Measurements from ENCODE around the gene ABCC1.

Gene ABCC1

GRCh38 chr16:16113076-16113475 is 163.7 kb downstream of the ABCC1 start:
- Histone ChIP-seq H3K27ac (no peak overlapping the region), H3K4me3 (no peak overlapping the region)

- Histone ChIP-seq H3K4me3 (no peak overlapping the region), H3K27ac (no peak overlapping the region)
Observed at GRCh38 chr16:16116841-16117240, 167.4 kb downstream of the ABCC1 start.

GRCh38 chr16:16118337-16118736 is 168.9 kb downstream of the ABCC1 start:
- Histone ChIP-seq H3K27ac (no peak overlapping the region), H3K4me3 (no peak overlapping the region)

- Histone ChIP-seq H3K27ac (peak overlapping the region in 3 of 21 experiments; percentile 13 to 43 (median 16)), H3K4me3 (no peak overlapping the region)
Observed at GRCh38 chr16:16120044-16120381, 170.6 kb downstream of the ABCC1 start.

- Histone ChIP-seq H3K4me3 (no peak overlapping the region), H3K27ac (peak overlapping the region in 3 of 21 experiments; percentile 13 to 43 (median 16))
Observed at GRCh38 chr16:16120382-16121184, 171.2 kb downstream of the ABCC1 start.

GRCh38 chr16:16121185-16121727 is 171.8 kb downstream of the ABCC1 start:
- no peak overlapping the region for H3K27ac ChIP-seq
- no peak overlapping the region for H3K4me3 ChIP-seq

GRCh38 chr16:16122264-16122663 is 172.8 kb downstream of the ABCC1 start:
- H3K27ac ChIP-seq: no peak overlapping the region
- no peak overlapping the region for H3K4me3 ChIP-seq

- H3K4me3 ChIP-seq: no peak overlapping the region
- H3K27ac ChIP-seq: no peak overlapping the region
Observed at GRCh38 chr16:16124438-16124837, 175.0 kb downstream of the ABCC1 start.

GRCh38 chr16:16124974-16125373 is 175.6 kb downstream of the ABCC1 start:
- no peak overlapping the region for H3K4me3 ChIP-seq

GRCh38 chr16:16126896-16127295 is 177.5 kb downstream of the ABCC1 start:
- H3K4me3 ChIP-seq: no peak overlapping the region
- H3K27ac ChIP-seq: no peak overlapping the region

More at GRCh38 chr16:16124974-16125373, 175.6 kb downstream of the ABCC1 start:
- no peak overlapping the region for H3K27ac ChIP-seq

- Histone ChIP-seq H3K27ac (no peak overlapping the region), H3K4me3 (no peak overlapping the region)
Observed at GRCh38 chr16:16127469-16128116, 178.2 kb downstream of the ABCC1 start.

GRCh38 chr16:16131204-16131603 is 181.8 kb downstream of the ABCC1 start:
- no peak overlapping the region for H3K4me3 ChIP-seq
- no peak overlapping the region for H3K27ac ChIP-seq

GRCh38 chr16:16131659-16132058 is 182.2 kb downstream of the ABCC1 start:
- Histone ChIP-seq H3K27ac (no peak overlapping the region), H3K4me3 (no peak overlapping the region)

- Histone ChIP-seq H3K27ac (no peak overlapping the region), H3K4me3 (no peak overlapping the region)
Observed at GRCh38 chr16:16133943-16134604, 184.7 kb downstream of the ABCC1 start.

GRCh38 chr16:16136588-16136987 is 187.2 kb downstream of the ABCC1 start:
- Histone ChIP-seq H3K4me3 (no peak overlapping the region), H3K27ac (no peak overlapping the region)

GRCh38 chr16:16137110-16137509 is 187.7 kb downstream of the ABCC1 start:
- Histone ChIP-seq H3K4me3 (no peak overlapping the region), H3K27ac (no peak overlapping the region)

- no peak overlapping the region for H3K27ac ChIP-seq
- H3K4me3 ChIP-seq: no peak overlapping the region
Observed at GRCh38 chr16:16138034-16138635, 188.7 kb downstream of the ABCC1 start.

- H3K4me3 ChIP-seq: no peak overlapping the region
- H3K27ac ChIP-seq: no peak overlapping the region
Observed at GRCh38 chr16:16139061-16139460, 189.6 kb downstream of the ABCC1 start.

- H3K4me3 ChIP-seq: no peak overlapping the region
- H3K27ac ChIP-seq: no peak overlapping the region
Observed at GRCh38 chr16:16139806-16140205, 190.4 kb downstream of the ABCC1 start.

GRCh38 chr16:16140537-16140936 is 191.1 kb downstream of the ABCC1 start:
- Histone ChIP-seq H3K27ac (no peak overlapping the region), H3K4me3 (no peak overlapping the region)

Measured in skin epidermis (tissue), 12 donors.